Measurements from ENCODE around the gene PCDHGA8.
"Not testable (repeated sequence)": the region's sequence is repeated elsewhere in the genome, so short reads cannot be mapped to it uniquely, and the experiment has no call there.

The PCDHGA8 gene

GRCh38 chr5:141371572-141372475 is 20.6 kb upstream of the PCDHGA8 start:
- DNase-seq: no peak

- peak; percentile 55 for DNase-seq
These were observed 18.6 kb upstream of the PCDHGA8 start, which contains the start of gene PCDHGA6 for GRCh38 chr5:141373673-141374317. Gene PCDHGA6, plus strand, starts transcription at chr5:141373891. Its CDS starts 193 bp downstream, at chr5:141374084.

- no peak for DNase-seq
These were observed 17.8 kb upstream of the PCDHGA8 start for GRCh38 chr5:141374627-141375026.

- not testable (repeated sequence) for DNase-seq
These were observed 16.8 kb upstream of the PCDHGA8 start for GRCh38 chr5:141375444-141376155.

GRCh38 chr5:141382469-141383294 is 9.8 kb upstream of the PCDHGA8 start, which contains the start of gene PCDHGA7:
Gene PCDHGA7, plus strand, starts transcription at chr5:141382742. Its CDS starts 158 bp downstream, at chr5:141382900.
- peak; percentile 55 for DNase-seq

GRCh38 chr5:141383345-141383744 is 9.1 kb upstream of the PCDHGA8 start:
- DNase-seq: no peak

GRCh38 chr5:141384471-141385267 is 7.8 kb upstream of the PCDHGA8 start:
- no peak for DNase-seq

GRCh38 chr5:141387557-141388311 is 4.7 kb upstream of the PCDHGA8 start, which contains the start of gene PCDHGB4:
Gene PCDHGB4, plus strand, starts transcription at chr5:141387698. Its CDS starts 187 bp downstream, at chr5:141387885.
- peak; percentile 65 for DNase-seq

GRCh38 chr5:141388661-141389060 is 3.8 kb upstream of the PCDHGA8 start:
- DNase-seq: no peak

- no peak for DNase-seq
These were observed 3.0 kb upstream of the PCDHGA8 start for GRCh38 chr5:141389153-141390042.

GRCh38 chr5:141393267-141393666 is 834 bp downstream of the PCDHGA8 start:
- DNase-seq: no peak

- DNase-seq: not testable (repeated sequence)
These were observed 2.2 kb downstream of the PCDHGA8 start for GRCh38 chr5:141394401-141395187.

- DNase-seq: peak; percentile 68
These were observed 5.5 kb downstream of the PCDHGA8 start, which contains the start of gene PCDHGB5 for GRCh38 chr5:141397756-141398551. Gene PCDHGB5, plus strand, starts transcription at chr5:141397947. Its CDS starts 181 bp downstream, at chr5:141398128.

GRCh38 chr5:141398608-141399007 is 6.2 kb downstream of the PCDHGA8 start:
- no peak for DNase-seq

GRCh38 chr5:141399555-141400258 is 7.3 kb downstream of the PCDHGA8 start:
- no peak for DNase-seq

GRCh38 chr5:141402553-141403243 is 10.3 kb downstream of the PCDHGA8 start, which contains the start of gene PCDHGA9:
Gene PCDHGA9, plus strand, starts transcription at chr5:141402778. Its CDS starts 175 bp downstream, at chr5:141402953.
- peak; percentile 48 for DNase-seq

All from fibroblast of skin of back (primary cell).